CD14-positive monocyte (primary cell): ENCODE results near the gene MGAT4A. TPM values are rescaled to one million over a fixed set of nuclear protein-coding genes. Genes with fewer than 3 reads are reported as not detected.

ENCODE experiments used
- DNase-seq, 3 donors: peaks; one replicate each; pipeline ENCODE4 v3.0.0-alpha.2; 2011 to 2022
- H2AFZ ChIP-seq: 2 replicates; pipeline ENCODE4 v1.6.0; 2012; ENCODE audit warnings: mild to moderate bottlenecking, low read depth, low read length, inconsistent platforms; ENCODE audit not compliant: insufficient read depth, poor library complexity, severe bottlenecking
- H3K27ac ChIP-seq, 2 donors: 1 replicate in 1 of 2; 2 replicates in 1 of 2; pipeline ENCODE4 v1.5.1; 2012 to 2013; ENCODE audit warnings: low read length in 2 of 2, control low read depth in 1 of 2, inconsistent platforms in 1 of 2, low read depth in 1 of 2, mild to moderate bottlenecking in 1 of 2
- H3K27me3 ChIP-seq, 2 donors: one replicate each; pipeline versions ENCODE4 v1.6.0 to v1.6.1; 2011 to 2013; ENCODE audit warnings: low read length in 2 of 2; ENCODE audit not compliant: control insufficient read depth in 2 of 2, insufficient read depth in 2 of 2
- H3K36me3 ChIP-seq, 2 donors: replicated peaks in 1 of 2; 1 replicate in 1 of 2; 2 replicates in 1 of 2; pipeline versions ENCODE4 v1.5.1 to v1.6.1; 2012 to 2013; ENCODE audit warnings: low read length in 2 of 2, control low read depth in 1 of 2, inconsistent platforms in 1 of 2, mild to moderate bottlenecking in 1 of 2; ENCODE audit not compliant: insufficient read depth in 2 of 2, control insufficient read depth in 1 of 2
- H3K4me1 ChIP-seq, 2 donors: 1 replicate in 1 of 2; 2 replicates in 1 of 2; pipeline versions ENCODE4 v1.5.1 to v1.6.1; 2012 to 2013; ENCODE audit warnings: low read length in 2 of 2, control low read depth in 1 of 2, inconsistent platforms in 1 of 2, mild to moderate bottlenecking in 1 of 2, moderate library complexity in 1 of 2; ENCODE audit not compliant: insufficient read depth in 2 of 2, control insufficient read depth in 1 of 2
- H3K4me2 ChIP-seq: replicated peaks from 2 replicates; pipeline ENCODE3; 2012; ENCODE audit warnings: low read length, moderate library complexity, mild to moderate bottlenecking; ENCODE audit not compliant: poor library complexity, severe bottlenecking; ENCODE audit errors: extremely low read depth
- H3K4me3 ChIP-seq, 3 experiments: fragments of 200-600 bp in 1 of 3; sonication (generic) in 1 of 3; replicated peaks in 1 of 3; 1 replicate in 2 of 3; 2 replicates in 1 of 3; pipeline ENCODE4 v1.5.1; 2011 to 2013; ENCODE audit warnings: low read length in 3 of 3, mild to moderate bottlenecking in 3 of 3, control low read depth in 2 of 3, low read depth in 2 of 3, inconsistent platforms in 1 of 3, moderate library complexity in 1 of 3
- H3K79me2 ChIP-seq: 2 replicates; pipeline ENCODE4 v1.6.0; 2012; ENCODE audit warnings: mild to moderate bottlenecking, control low read depth, inconsistent platforms, low read length, moderate library complexity; ENCODE audit not compliant: insufficient read depth
- H3K9ac ChIP-seq: 2 replicates; pipeline ENCODE4 v1.6.0; 2017; ENCODE audit warnings: low read length, mild to moderate bottlenecking; ENCODE audit not compliant: insufficient read depth, poor library complexity, severe bottlenecking
- H3K9me3 ChIP-seq, 2 donors: replicated peaks in 1 of 2; 1 replicate in 1 of 2; 2 replicates in 1 of 2; pipeline versions ENCODE4 v1.5.1 to v1.6.1; 2012 to 2013; ENCODE audit warnings: low read length in 2 of 2, control low read depth in 1 of 2; ENCODE audit not compliant: control insufficient read depth in 1 of 2, insufficient read depth in 1 of 2
- H4K20me1 ChIP-seq: 2 replicates; pipeline ENCODE4 v1.6.0; 2012; ENCODE audit warnings: mild to moderate bottlenecking, low read length, control low read depth, moderate library complexity; ENCODE audit not compliant: insufficient read depth
- H3K27ac Mint-ChIP-seq, 7 donors: one replicate each; pipeline ENCODE4 v1.8.0; 2020; ENCODE audit warnings: mild to moderate bottlenecking in 7 of 7, mixed read lengths in 7 of 7, moderate library complexity in 6 of 7, inconsistent platforms in 2 of 7
- H3K27me3 Mint-ChIP-seq, 3 donors: one replicate each; pipeline ENCODE4 v1.8.0; 2021 to 2022; ENCODE audit warnings: low read depth in 3 of 3, mild to moderate bottlenecking in 3 of 3, mixed read lengths in 3 of 3, moderate library complexity in 3 of 3, inconsistent platforms in 1 of 3
- H3K36me3 Mint-ChIP-seq, 2 donors: one replicate each; pipeline ENCODE4 v1.8.0; 2020; ENCODE audit warnings: mixed read lengths in 2 of 2, inconsistent platforms in 1 of 2, mild to moderate bottlenecking in 1 of 2
- H3K4me1 Mint-ChIP-seq: one replicate; pipeline ENCODE4 v1.8.0; 2020; ENCODE audit warnings: mild to moderate bottlenecking, mixed read lengths
- H3K4me3 Mint-ChIP-seq, 2 donors: one replicate each; pipeline ENCODE4 v1.8.0; 2020; ENCODE audit warnings: mild to moderate bottlenecking in 2 of 2, mixed read lengths in 2 of 2, moderate library complexity in 1 of 2
- H3K9me3 Mint-ChIP-seq, 7 donors: one replicate each; pipeline ENCODE4 v1.8.0; 2020 to 2022; ENCODE audit warnings: mixed read lengths in 7 of 7, mild to moderate bottlenecking in 6 of 7, moderate library complexity in 6 of 7, inconsistent platforms in 2 of 7
- WGBS: methylation state at CpG from one replicate; pipeline ENCODE4 v1.1.5; 2013; ENCODE audit warnings: missing lambda C conversion rate; ENCODE audit not compliant: insufficient coverage; 5-methylcytosine and 5-hydroxymethylcytosine counted together
- intact Hi-C, 2 donors: fragments of 100-400 bp; cut with micrococcal nuclease; formaldehyde crosslinking; loops; one replicate each; pipeline versions ENCODE4 v1.15.0 to v1.15.1; 2023
- polyA plus RNA-seq, 3 donors: library from polyadenylated mRNA; depleted of rRNA in 1 of 3; unstranded in 2 of 3; stranded (reverse) in 1 of 3; fragments of 300-500 nt in 2 of 3; fragments of >200 nt in 1 of 3; fragmentation: Illumina TruSeq in 2 of 3; gene quantifications; 1 replicate in 2 of 3; 2 replicates in 1 of 3; pipeline ENCODE4 v1.2.3, GENCODE V29; 2012 to 2021
- TF ChIP-seq, protein P1 (sequence below): fragments of 200-600 bp; IDR thresholded peaks from one replicate; pipeline ENCODE4 v1.8.0; 2022; ENCODE audit warnings: antibody characterized with exemption, mild to moderate bottlenecking

MGAT4A gene
- polyA plus RNA-seq, 3 donors = 24.3 to 35.9 (median 35.1) TPM

- no peaks in the 10 kb centered on the region for H3K36me3 ChIP-seq
- H3K4me1 ChIP-seq = peaks cover 86 to 93% of the 10 kb centered on the region in 2 donors
- Mint-ChIP-seq H3K4me1 (peaks cover 84% of the 10 kb centered on the region), H3K36me3 (peaks cover 0 to 3% of the 10 kb centered on the region in 2 donors), H3K9me3 (no peaks in the 10 kb centered on the region), H3K4me3 (no peak overlapping the region), H3K27me3 (peaks cover 0 to 5% (median 2%) of the 10 kb centered on the region in 3 donors), H3K27ac (peak overlapping the region in 4 of 7 donors; percentile 0 to 68 (median 29))
- TF ChIP-seq, protein P1, sequence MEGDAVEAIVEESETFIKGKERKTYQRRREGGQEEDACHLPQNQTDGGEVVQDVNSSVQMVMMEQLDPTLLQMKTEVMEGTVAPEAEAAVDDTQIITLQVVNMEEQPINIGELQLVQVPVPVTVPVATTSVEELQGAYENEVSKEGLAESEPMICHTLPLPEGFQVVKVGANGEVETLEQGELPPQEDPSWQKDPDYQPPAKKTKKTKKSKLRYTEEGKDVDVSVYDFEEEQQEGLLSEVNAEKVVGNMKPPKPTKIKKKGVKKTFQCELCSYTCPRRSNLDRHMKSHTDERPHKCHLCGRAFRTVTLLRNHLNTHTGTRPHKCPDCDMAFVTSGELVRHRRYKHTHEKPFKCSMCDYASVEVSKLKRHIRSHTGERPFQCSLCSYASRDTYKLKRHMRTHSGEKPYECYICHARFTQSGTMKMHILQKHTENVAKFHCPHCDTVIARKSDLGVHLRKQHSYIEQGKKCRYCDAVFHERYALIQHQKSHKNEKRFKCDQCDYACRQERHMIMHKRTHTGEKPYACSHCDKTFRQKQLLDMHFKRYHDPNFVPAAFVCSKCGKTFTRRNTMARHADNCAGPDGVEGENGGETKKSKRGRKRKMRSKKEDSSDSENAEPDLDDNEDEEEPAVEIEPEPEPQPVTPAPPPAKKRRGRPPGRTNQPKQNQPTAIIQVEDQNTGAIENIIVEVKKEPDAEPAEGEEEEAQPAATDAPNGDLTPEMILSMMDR = no peak
- 100% methylated on average over 1 of the region's 6 CpGs for WGBS
- H4K20me1 ChIP-seq = no peaks in the 10 kb centered on the region
- no peak overlapping the region for H3K4me2 ChIP-seq
- H3K9ac ChIP-seq = no peak overlapping the region
- H3K79me2 ChIP-seq = no peaks in the 10 kb centered on the region
- H3K4me3 ChIP-seq = no peak overlapping the region
- peak overlapping the region in 1 of 2 donors; percentile 30 for H3K27ac ChIP-seq
- intact Hi-C loops = no loop called here
- no peak for DNase-seq
- H3K9me3 ChIP-seq = no peaks in the 10 kb centered on the region
- no peak overlapping the region for H2AFZ ChIP-seq
- H3K27me3 ChIP-seq = no peaks in the 10 kb centered on the region
Measured at GRCh38 chr2:98763209-98763951, 32.4 kb upstream of the MGAT4A start.

GRCh38 chr2:98761909-98762308, 31.0 kb upstream of the MGAT4A start:
- Mint-ChIP-seq H3K36me3 (peaks cover 0 to 3% of the 10 kb centered on the region in 2 donors), H3K4me1 (peaks cover 94% of the 10 kb centered on the region), H3K27me3 (peaks cover 0 to 3% (median 2%) of the 10 kb centered on the region in 3 donors), H3K9me3 (no peaks in the 10 kb centered on the region), H3K4me3 (no peak overlapping the region), H3K27ac (no peak overlapping the region)
- DNase-seq = no peak
- Histone ChIP-seq H3K9ac (no peak overlapping the region), H3K27ac (no peak overlapping the region), H3K9me3 (no peaks in the 10 kb centered on the region), H2AFZ (no peak overlapping the region), H3K36me3 (no peaks in the 10 kb centered on the region), H3K4me1 (peaks cover 97 to 98% of the 10 kb centered on the region in 2 donors), H3K4me2 (no peak overlapping the region), H3K79me2 (no peaks in the 10 kb centered on the region), H4K20me1 (no peaks in the 10 kb centered on the region), H3K4me3 (no peak overlapping the region), H3K27me3 (no peaks in the 10 kb centered on the region)
- intact Hi-C loops = no loop called here
- TF ChIP-seq, protein P1 = no peak
- 98% methylated on average over 4 of the region's 6 CpGs for WGBS
